Uterus (tissue), 2 donors: Measurements from ENCODE around the gene COL8A1.
"Not testable (repeated sequence)": the region's sequence is repeated elsewhere in the genome, so short reads cannot be mapped to it uniquely, and the experiment has no call there.

Experiments used
- CTCF ChIP-seq, 4 experiments: fragments of 200-600 bp in 2 of 4; fragments of 450-650 bp in 2 of 4; sonication (generic) in 2 of 4; IDR thresholded peaks; one replicate each; pipeline ENCODE4 v1.5.1; 2016 to 2019; ENCODE audit warnings: antibody characterized with exemption in 4 of 4, mild to moderate bottlenecking in 2 of 4, moderate library complexity in 1 of 4
- POLR2A ChIP-seq, 2 donors: fragments of 450-650 bp; IDR thresholded peaks; one replicate each; pipeline ENCODE4 v1.6.1; 2016; ENCODE audit warnings: antibody characterized with exemption in 2 of 2, mild to moderate bottlenecking in 1 of 2, moderate library complexity in 1 of 2

- TF ChIP-seq POLR2A, CTCF (IDR thresholded peaks at IDR 0.05): not testable (repeated sequence)
Observed at GRCh38 chr3:99841949-99842348, 203.6 kb downstream of the COL8A1 start.
